Measurements from ENCODE around the gene KPNA1.

GRCh38 chr3:122497425-122497824 is 17.3 kb downstream of the KPNA1 start:
- TF ChIP-seq CTCF (IDR thresholded peaks at IDR 0.05) (no peak), POLR2A (IDR thresholded peaks at IDR 0.05) (no peak)

All from vagina (tissue), 2 donors.